Skin epidermis (tissue), 12 donors: Measurements from ENCODE around the gene ZNF790.
"Not testable (repeated sequence)": the region's sequence is repeated elsewhere in the genome, so short reads cannot be mapped to it uniquely, and the experiment has no call there.

Experiments used
- H3K27ac ChIP-seq, 21 experiments: fragments of 200-600 bp; sonication (generic) in 11 of 21; one replicate each; pipeline ENCODE4 v1.5.0; 2020; ENCODE audit warnings: mild to moderate bottlenecking in 3 of 21, inconsistent platforms in 2 of 21, moderate library complexity in 2 of 21
- H3K4me3 ChIP-seq, 7 experiments: fragments of 200-600 bp; sonication (generic) in 2 of 7; one replicate each; pipeline ENCODE4 v1.5.0; 2020; ENCODE audit warnings: inconsistent platforms in 2 of 7, mild to moderate bottlenecking in 2 of 7, moderate library complexity in 1 of 7

ZNF790 gene

GRCh38 chr19:36837906-36838783, at the start of gene ZNF790:
ZNF790 (minus strand) TSS chr19:36838387; CDS start chr19:36825619, 12,768 bp downstream.
- Histone ChIP-seq H3K4me3 (peak within 1 kb of the TSS; percentile 53 to 81 (median 65)), H3K27ac (peak within 1 kb of the TSS; percentile 65 to 96 (median 89))

GRCh38 chr19:36876993-36877938, 39.1 kb upstream of the ZNF790 start:
- H3K4me3 ChIP-seq: no peak overlapping the region
- no peak overlapping the region for H3K27ac ChIP-seq

- H3K27ac ChIP-seq: no peak overlapping the region
- peak overlapping the region in 3 of 7 experiments; percentile 71 to 88 (median 76) for H3K4me3 ChIP-seq
Measured at GRCh38 chr19:36851898-36852297, 13.7 kb upstream of the ZNF790 start.

- peak within 1 kb of the TSS; percentile 56 to 92 (median 76) for H3K4me3 ChIP-seq
Measured at GRCh38 chr19:36850559-36851442, 12.6 kb upstream of the ZNF790 start, which contains the start of gene ZNF345. ZNF345 (plus strand) TSS chr19:36850876; CDS start chr19:36876831, 25,955 bp downstream.

GRCh38 chr19:36849701-36850558, 11.7 kb upstream of the ZNF790 start:
- peak overlapping the region; percentile 56 to 92 (median 76) for H3K4me3 ChIP-seq
- H3K27ac ChIP-seq: peak overlapping the region; percentile 61 to 92 (median 85)

More at GRCh38 chr19:36850559-36851442, 12.6 kb upstream of the ZNF790 start, which contains the start of gene ZNF345:
- H3K27ac ChIP-seq: peak within 1 kb of the TSS; percentile 61 to 92 (median 85)

GRCh38 chr19:36847968-36848367, 9.8 kb upstream of the ZNF790 start:
- no peak overlapping the region for H3K4me3 ChIP-seq
- H3K27ac ChIP-seq: peak overlapping the region in 2 of 21 experiments; percentile 88 to 89

- H3K27ac ChIP-seq: peak overlapping the region in 20 of 21 experiments; percentile 65 to 96 (median 89)
- H3K4me3 ChIP-seq: peak overlapping the region; percentile 53 to 81 (median 65)
Measured at GRCh38 chr19:36838784-36839324, 667 bp upstream of the ZNF790 start.

- Histone ChIP-seq H3K27ac (peak overlapping the region in 20 of 21 experiments; percentile 65 to 96 (median 89)), H3K4me3 (peak overlapping the region; percentile 53 to 81 (median 65))
Measured at GRCh38 chr19:36837176-36837905, 846 bp downstream of the ZNF790 start.

GRCh38 chr19:36833430-36833829, 4.8 kb downstream of the ZNF790 start:
- Histone ChIP-seq H3K27ac (no peak overlapping the region), H3K4me3 (no peak overlapping the region)

- no peak overlapping the region for H3K4me3 ChIP-seq
- H3K27ac ChIP-seq: no peak overlapping the region
Measured at GRCh38 chr19:36821758-36822157, 16.4 kb downstream of the ZNF790 start.

- Histone ChIP-seq H3K4me3 (no peak overlapping the region), H3K27ac (no peak overlapping the region)
Measured at GRCh38 chr19:36819130-36819630, 19.0 kb downstream of the ZNF790 start.

GRCh38 chr19:36807029-36807428, 31.2 kb downstream of the ZNF790 start:
- Histone ChIP-seq H3K27ac (no peak overlapping the region), H3K4me3 (no peak overlapping the region)

- H3K27ac ChIP-seq: no peak overlapping the region
- H3K4me3 ChIP-seq: no peak overlapping the region
Measured at GRCh38 chr19:36805364-36805763, 32.8 kb downstream of the ZNF790 start.

- peak overlapping the region in 20 of 21 experiments; percentile 27 to 86 (median 68) for H3K27ac ChIP-seq
Measured at GRCh38 chr19:36797786-36798108, 40.4 kb downstream of the ZNF790 start.

GRCh38 chr19:36796714-36796992, 41.5 kb downstream of the ZNF790 start:
- Histone ChIP-seq H3K27ac (peak overlapping the region in 18 of 21 experiments; percentile 6 to 86 (median 63)), H3K4me3 (peak overlapping the region; percentile 48 to 87 (median 72))

More at GRCh38 chr19:36797786-36798108, 40.4 kb downstream of the ZNF790 start:
- peak overlapping the region; percentile 48 to 87 (median 72) for H3K4me3 ChIP-seq

GRCh38 chr19:36791420-36792141, 46.6 kb downstream of the ZNF790 start:
- H3K27ac ChIP-seq, H3K4me3 ChIP-seq: not testable (repeated sequence)
